ENCODE results near the gene TMEM178B.

TMEM178B gene

DNA sequence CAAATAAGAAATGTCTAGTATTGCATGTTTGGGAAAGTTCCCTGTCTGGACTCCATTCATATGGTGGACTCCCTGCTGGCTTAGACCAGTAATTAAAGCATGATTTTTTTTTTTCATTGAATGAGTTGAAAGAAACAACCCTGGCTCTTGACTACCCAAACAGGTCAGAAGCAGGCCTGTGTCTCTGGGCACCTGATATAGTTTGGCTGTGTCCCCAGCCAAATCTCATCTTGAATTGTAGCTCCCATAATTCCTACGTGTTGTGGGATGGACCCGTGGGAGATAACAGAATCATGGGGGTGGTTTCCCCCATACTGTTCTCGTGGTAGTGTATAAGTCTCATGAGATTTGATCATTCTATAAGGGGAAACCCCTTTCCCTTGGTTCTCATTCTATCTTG, 206.2 kb downstream of the TMEM178B start:
- H3K4me1 ChIP-seq (ENCODE audit: low read depth, poor library complexity, severe bottlenecking) = no peaks in the 10 kb centered on the region
- no peaks in the 10 kb centered on the region for H3K36me3 ChIP-seq (ENCODE audit: insufficient read depth)
- no peaks in the 10 kb centered on the region for H3K79me2 ChIP-seq (ENCODE audit: insufficient read depth, low read depth)
- no peaks in the 10 kb centered on the region for H3K27me3 ChIP-seq (ENCODE audit: insufficient read depth, low read depth)
- H3K27ac ChIP-seq = no peak overlapping the region
- H3K4me2 ChIP-seq = no peak overlapping the region
- H2AFZ ChIP-seq (ENCODE audit: low read depth) = no peak overlapping the region
- H3K4me3 ChIP-seq (IDR thresholded peaks at IDR 0.05; ENCODE audit: insufficient read depth, low read depth, low read length) = no peak overlapping the region
- TF ChIP-seq CTCF (conservative IDR thresholded peaks at IDR 0.05; ENCODE audit: low read depth, low read length) = no peak
- no peaks in the 10 kb centered on the region for H4K20me1 ChIP-seq (ENCODE audit: insufficient read depth)
- no peak overlapping the region for H3K9ac ChIP-seq

DNA sequence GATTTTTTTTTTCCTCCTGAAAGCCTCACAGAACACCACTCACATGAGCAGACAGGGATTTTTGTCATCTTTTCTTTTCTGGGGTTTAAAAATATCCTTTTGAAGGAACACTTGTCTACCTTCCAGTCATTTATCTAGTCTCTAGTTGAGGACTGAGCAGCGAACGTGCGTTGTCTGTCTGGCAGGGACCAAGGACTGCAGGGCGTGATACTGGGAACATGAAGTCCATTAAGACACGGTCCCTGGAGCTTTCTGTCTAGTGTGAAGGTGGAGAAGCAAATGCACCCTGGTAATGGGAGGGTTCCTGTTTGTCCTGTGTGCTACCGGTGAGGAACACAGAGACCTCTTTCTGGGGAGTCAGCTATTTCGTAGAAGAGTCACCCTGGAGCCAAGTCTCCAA, 207.4 kb downstream of the TMEM178B start:
- Histone ChIP-seq H3K9ac (no peak overlapping the region), H2AFZ (ENCODE audit: low read depth) (no peak overlapping the region), H3K4me1 (ENCODE audit: low read depth, poor library complexity, severe bottlenecking) (no peaks in the 10 kb centered on the region), H4K20me1 (ENCODE audit: insufficient read depth) (no peaks in the 10 kb centered on the region), H3K36me3 (ENCODE audit: insufficient read depth) (no peaks in the 10 kb centered on the region), H3K79me2 (ENCODE audit: insufficient read depth, low read depth) (no peaks in the 10 kb centered on the region), H3K4me3 (IDR thresholded peaks at IDR 0.05; ENCODE audit: insufficient read depth, low read depth, low read length) (no peak overlapping the region), H3K27ac (no peak overlapping the region), H3K27me3 (ENCODE audit: insufficient read depth, low read depth) (no peaks in the 10 kb centered on the region), H3K4me2 (no peak overlapping the region)
- no peak for TF ChIP-seq CTCF (conservative IDR thresholded peaks at IDR 0.05; ENCODE audit: low read depth, low read length)

DNA sequence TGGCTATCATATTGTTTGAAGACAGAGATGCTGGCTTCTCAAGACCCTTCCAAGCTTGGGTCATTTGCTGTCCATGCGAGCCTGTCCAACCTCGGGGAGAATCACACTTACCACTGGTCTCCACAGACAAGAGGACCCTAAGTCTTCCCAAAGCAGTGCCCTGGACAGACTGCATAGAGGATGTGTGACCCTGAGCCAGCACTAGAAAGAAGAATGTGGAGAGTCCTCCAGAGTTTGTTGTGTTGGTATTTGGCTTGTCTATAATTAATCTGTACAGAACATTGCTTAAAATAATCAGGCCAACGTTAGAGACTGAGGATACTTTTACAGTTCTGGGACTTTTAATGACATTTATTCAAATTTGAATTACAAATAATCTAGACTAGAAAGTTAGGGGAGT, 212.7 kb downstream of the TMEM178B start:
- no peak overlapping the region for H3K9ac ChIP-seq
- no peak overlapping the region for H2AFZ ChIP-seq (ENCODE audit: low read depth)
- no peaks in the 10 kb centered on the region for H3K79me2 ChIP-seq (ENCODE audit: insufficient read depth, low read depth)
- H3K4me3 ChIP-seq (IDR thresholded peaks at IDR 0.05; ENCODE audit: insufficient read depth, low read depth, low read length) = no peak overlapping the region
- no peaks in the 10 kb centered on the region for H3K4me1 ChIP-seq (ENCODE audit: low read depth, poor library complexity, severe bottlenecking)
- no peaks in the 10 kb centered on the region for H4K20me1 ChIP-seq (ENCODE audit: insufficient read depth)
- TF ChIP-seq CTCF (conservative IDR thresholded peaks at IDR 0.05; ENCODE audit: low read depth, low read length) = no peak
- H3K36me3 ChIP-seq (ENCODE audit: insufficient read depth) = no peaks in the 10 kb centered on the region
- no peaks in the 10 kb centered on the region for H3K27me3 ChIP-seq (ENCODE audit: insufficient read depth, low read depth)
- H3K4me2 ChIP-seq = no peak overlapping the region
- no peak overlapping the region for H3K27ac ChIP-seq

DNA sequence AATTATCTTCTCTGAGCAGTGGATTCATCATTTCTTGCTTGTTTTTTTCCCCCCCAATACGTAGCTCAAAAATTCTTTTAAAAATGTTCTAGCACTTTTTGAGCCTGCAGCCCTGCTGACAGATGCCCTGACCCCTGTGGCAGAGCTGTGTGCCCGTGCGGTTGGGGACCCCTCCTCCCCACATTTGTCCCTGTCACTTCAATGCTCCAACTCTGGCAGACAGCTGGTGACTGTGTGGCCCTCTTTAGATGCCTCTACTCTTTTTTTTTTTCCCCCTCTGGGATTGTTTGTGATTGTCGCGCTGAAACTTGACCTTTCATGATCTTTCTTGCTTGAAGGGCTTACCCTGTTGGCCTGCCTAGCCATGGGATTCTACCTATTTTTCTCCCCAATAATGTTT, 214.1 kb downstream of the TMEM178B start:
- Histone ChIP-seq H3K9ac (no peak overlapping the region), H3K4me1 (ENCODE audit: low read depth, poor library complexity, severe bottlenecking) (peaks cover 2% of the 10 kb centered on the region), H3K4me3 (IDR thresholded peaks at IDR 0.05; ENCODE audit: insufficient read depth, low read depth, low read length) (no peak overlapping the region), H3K79me2 (ENCODE audit: insufficient read depth, low read depth) (no peaks in the 10 kb centered on the region), H4K20me1 (ENCODE audit: insufficient read depth) (no peaks in the 10 kb centered on the region), H2AFZ (ENCODE audit: low read depth) (no peak overlapping the region), H3K36me3 (ENCODE audit: insufficient read depth) (no peaks in the 10 kb centered on the region), H3K27me3 (ENCODE audit: insufficient read depth, low read depth) (no peaks in the 10 kb centered on the region), H3K4me2 (no peak overlapping the region), H3K27ac (no peak overlapping the region)
- no peak for TF ChIP-seq CTCF (conservative IDR thresholded peaks at IDR 0.05; ENCODE audit: low read depth, low read length)

DNA sequence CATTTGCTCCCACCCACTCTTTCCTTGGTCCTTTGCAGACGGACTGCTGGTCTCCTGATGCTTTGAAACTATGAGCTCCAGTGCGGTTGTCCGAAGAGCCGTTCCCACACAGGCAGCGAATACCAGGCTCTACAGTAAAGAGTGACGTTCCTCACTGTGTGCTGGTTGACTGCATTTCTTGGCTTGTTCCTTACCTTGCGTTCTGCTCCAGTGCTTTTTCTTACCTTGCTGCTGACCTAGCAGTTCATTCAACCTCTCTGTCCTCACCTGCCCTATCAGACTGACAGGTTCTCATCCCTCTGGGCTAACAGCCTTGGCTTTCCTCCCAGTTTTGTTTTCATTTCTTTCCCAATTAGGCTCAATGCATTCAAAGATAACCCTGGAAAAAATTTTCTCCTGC, 214.8 kb downstream of the TMEM178B start:
- Histone ChIP-seq H3K36me3 (ENCODE audit: insufficient read depth) (no peaks in the 10 kb centered on the region), H3K4me1 (ENCODE audit: low read depth, poor library complexity, severe bottlenecking) (peaks cover 9% of the 10 kb centered on the region), H3K9ac (no peak overlapping the region), H4K20me1 (ENCODE audit: insufficient read depth) (no peaks in the 10 kb centered on the region), H2AFZ (ENCODE audit: low read depth) (no peak overlapping the region), H3K4me2 (no peak overlapping the region), H3K79me2 (ENCODE audit: insufficient read depth, low read depth) (no peaks in the 10 kb centered on the region), H3K27ac (no peak overlapping the region), H3K27me3 (ENCODE audit: insufficient read depth, low read depth) (no peaks in the 10 kb centered on the region), H3K4me3 (IDR thresholded peaks at IDR 0.05; ENCODE audit: insufficient read depth, low read depth, low read length) (no peak overlapping the region)
- TF ChIP-seq CTCF (conservative IDR thresholded peaks at IDR 0.05; ENCODE audit: low read depth, low read length) = no peak
